Tibial nerve (tissue), 4 donors: Measurements from ENCODE around the gene UQCC5. TPM values are rescaled to one million over a fixed set of nuclear protein-coding genes. Genes with fewer than 3 reads are reported as not detected.

Experiments
- DNase-seq, 2 donors: peaks; one replicate each; pipeline ENCODE4 v3.0.0-alpha.2; 2019; ENCODE audit warnings: low spot score in 2 of 2
- H3K27ac ChIP-seq, 4 donors: fragments of 200-600 bp; sonication (generic) in 3 of 4; one replicate each; pipeline ENCODE4 v1.5.1; 2017 to 2019; ENCODE audit warnings: mild to moderate bottlenecking in 1 of 4
- H3K27me3 ChIP-seq, 2 donors: fragments of 200-600 bp; sonication (generic) in 1 of 2; one replicate each; pipeline versions ENCODE4 v1.5.1 to v1.6.0; 2017 to 2019
- H3K36me3 ChIP-seq, 3 donors: fragments of 200-600 bp; sonication (generic); one replicate each; pipeline ENCODE4 v1.5.1; 2018 to 2019
- H3K4me1 ChIP-seq, 4 donors: fragments of 200-600 bp; sonication (generic) in 3 of 4; one replicate each; pipeline ENCODE4 v1.5.1; 2017 to 2019
- H3K4me3 ChIP-seq, 4 donors: fragments of 200-600 bp; sonication (generic) in 3 of 4; one replicate each; pipeline ENCODE4 v1.5.1; 2017 to 2019; ENCODE audit warnings: mild to moderate bottlenecking in 1 of 4, moderate library complexity in 1 of 4
- H3K9me3 ChIP-seq, 4 donors: fragments of 200-600 bp; sonication (generic) in 3 of 4; one replicate each; pipeline ENCODE4 v1.5.1; 2017 to 2019
- CTCF ChIP-seq, 5 experiments: fragments of 200-600 bp in 3 of 5; fragments of 450-650 bp in 2 of 5; sonication (generic) in 3 of 5; IDR thresholded peaks; one replicate each; pipeline ENCODE4 v1.5.1; 2016 to 2019; ENCODE audit warnings: antibody characterized with exemption in 5 of 5, mild to moderate bottlenecking in 3 of 5, moderate library complexity in 2 of 5
- EP300 ChIP-seq, 2 donors: sonication (generic); formaldehyde crosslinking; IDR thresholded peaks; one replicate each; pipeline ENCODE4 v1.6.1; 2017; ENCODE audit warnings: antibody characterized with exemption in 2 of 2, mild to moderate bottlenecking in 1 of 2
- POLR2A ChIP-seq, 2 donors: fragments of 450-650 bp; IDR thresholded peaks; one replicate each; pipeline ENCODE4 v1.6.1; 2017; ENCODE audit warnings: antibody characterized with exemption in 2 of 2, mild to moderate bottlenecking in 2 of 2, moderate library complexity in 2 of 2
- WGBS, 2 donors: methylation state at CpG; one replicate each; pipeline ENCODE4 v1.1.5; 2018; 5-methylcytosine and 5-hydroxymethylcytosine counted together
- total RNA-seq, 4 donors: library from RNA; depleted of rRNA; stranded (reverse); fragments of >200 nt; gene quantifications; one replicate each; pipeline ENCODE4 v1.1.0, GENCODE V29; 2016

UQCC5 gene
- total RNA-seq, 4 donors from 2014 or later = 1.2 to 23.9 (median 9.5) TPM

GRCh38 chr3:52537726-52538421 lies 1.5 kb downstream of the UQCC5 start:
- DNase-seq = no peak
- H3K27me3 ChIP-seq = no peaks in the 10 kb centered on the region
- H3K9me3 ChIP-seq = no peaks in the 10 kb centered on the region
- peaks cover 0 to 57% (median 28%) of the 10 kb centered on the region in 4 donors for H3K4me1 ChIP-seq
- peaks cover 0 to 18% (median 0%) of the 10 kb centered on the region in 3 donors for H3K36me3 ChIP-seq
- H3K27ac ChIP-seq = peak overlapping the region in 3 of 4 donors; percentile 83 to 90 (median 84)
- TF ChIP-seq EP300 (IDR thresholded peaks at IDR 0.05) = no peak
- TF ChIP-seq POLR2A (IDR thresholded peaks at IDR 0.05) = no peak
- TF ChIP-seq CTCF (IDR thresholded peaks at IDR 0.05) = no peak
- H3K4me3 ChIP-seq = peak overlapping the region; percentile 53 to 83 (median 70)
- 75 to 79% methylated on average over 7 of the region's 7 CpGs for WGBS, 2 donors

GRCh38 chr3:52539010-52539653 lies 2.7 kb downstream of the UQCC5 start:
- no peak for DNase-seq
- Histone ChIP-seq H3K4me1 (peaks cover 0 to 53% (median 23%) of the 10 kb centered on the region in 4 donors), H3K4me3 (no peak overlapping the region), H3K9me3 (no peaks in the 10 kb centered on the region), H3K27me3 (no peaks in the 10 kb centered on the region), H3K36me3 (peaks cover 0 to 25% (median 0%) of the 10 kb centered on the region in 3 donors), H3K27ac (peak overlapping the region in 1 of 4 donors; percentile 15)
- WGBS, 2 donors = 80 to 82% methylated on average over 5 of the region's 5 CpGs
- TF ChIP-seq CTCF (IDR thresholded peaks at IDR 0.05) (no peak), POLR2A (IDR thresholded peaks at IDR 0.05) (no peak), EP300 (IDR thresholded peaks at IDR 0.05) (no peak)

GRCh38 chr3:52541050-52541449 lies 4.6 kb downstream of the UQCC5 start:
- Histone ChIP-seq H3K27ac (no peak overlapping the region), H3K4me3 (no peak overlapping the region), H3K27me3 (no peaks in the 10 kb centered on the region), H3K4me1 (peaks cover 0 to 36% (median 20%) of the 10 kb centered on the region in 4 donors), H3K9me3 (no peaks in the 10 kb centered on the region), H3K36me3 (peaks cover 0 to 27% (median 0%) of the 10 kb centered on the region in 3 donors)
- 77 to 79% methylated on average over 2 of the region's 2 CpGs for WGBS, 2 donors
- DNase-seq = no peak
- TF ChIP-seq POLR2A (IDR thresholded peaks at IDR 0.05) (no peak), EP300 (IDR thresholded peaks at IDR 0.05) (no peak)

- 77 to 78% methylated on average over 4 of the region's 4 CpGs for WGBS, 2 donors
- TF ChIP-seq CTCF (IDR thresholded peaks at IDR 0.05) (no peak), POLR2A (IDR thresholded peaks at IDR 0.05) (no peak), EP300 (IDR thresholded peaks at IDR 0.05) (no peak)
- Histone ChIP-seq H3K36me3 (peaks cover 0 to 56% (median 6%) of the 10 kb centered on the region in 3 donors), H3K27ac (no peak overlapping the region), H3K4me3 (no peak overlapping the region), H3K27me3 (no peaks in the 10 kb centered on the region), H3K9me3 (no peaks in the 10 kb centered on the region), H3K4me1 (peaks cover 0 to 7% (median 0%) of the 10 kb centered on the region in 4 donors)
- DNase-seq = no peak
Measured at GRCh38 chr3:52544937-52545336, 8.5 kb downstream of the UQCC5 start.

- Histone ChIP-seq H3K36me3 (peaks cover 0 to 62% (median 6%) of the 10 kb centered on the region in 3 donors), H3K27me3 (no peaks in the 10 kb centered on the region), H3K9me3 (no peaks in the 10 kb centered on the region), H3K4me1 (no peaks in the 10 kb centered on the region), H3K27ac (no peak overlapping the region), H3K4me3 (no peak overlapping the region)
- no peak for TF ChIP-seq POLR2A (IDR thresholded peaks at IDR 0.05)
- no peak for TF ChIP-seq CTCF (IDR thresholded peaks at IDR 0.05)
- no peak for TF ChIP-seq EP300 (IDR thresholded peaks at IDR 0.05)
- 44 to 45% methylated on average over 3 of the region's 3 CpGs for WGBS, 2 donors
- no peak for DNase-seq
Measured at GRCh38 chr3:52546111-52546901, 9.9 kb downstream of the UQCC5 start.
